NCI-H2227 treated with DMSO at 0.1 percent for 48 hours (cell line): ENCODE measurements around the gene MAP3K4.
A peak's percentile ranks its signal among the peaks of the same experiment; 100 is the strongest.

Experiments
- DNase-seq: peaks from one replicate; lab custom pipeline; 2025; lab: John Stamatoyannopoulos, UW

The MAP3K4 gene

GRCh38 chr6:161000632-161001031 lies 9.1 kb downstream of the MAP3K4 start:
- no peak for DNase-seq

DNA sequence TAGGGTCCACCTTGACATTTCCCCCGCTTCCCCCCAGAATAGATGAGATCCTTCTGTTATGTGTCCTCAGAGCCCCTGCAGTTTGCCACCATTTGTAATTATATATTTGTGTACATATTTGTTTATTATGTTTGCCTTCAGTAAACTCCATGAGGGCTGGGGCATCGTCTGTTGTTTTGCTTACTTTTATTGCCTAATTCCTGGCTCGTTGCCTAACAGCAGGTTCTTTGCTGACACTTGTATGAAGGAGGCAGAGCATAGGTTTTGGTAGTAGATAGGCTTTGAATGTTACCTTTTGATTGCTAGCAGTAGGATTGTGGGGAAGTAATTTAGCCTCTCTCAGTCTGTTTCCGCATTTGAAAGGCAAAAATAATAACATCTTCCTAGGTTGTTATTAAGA lies 9.9 kb downstream of the MAP3K4 start:
- peak; percentile 9 for DNase-seq

DNA sequence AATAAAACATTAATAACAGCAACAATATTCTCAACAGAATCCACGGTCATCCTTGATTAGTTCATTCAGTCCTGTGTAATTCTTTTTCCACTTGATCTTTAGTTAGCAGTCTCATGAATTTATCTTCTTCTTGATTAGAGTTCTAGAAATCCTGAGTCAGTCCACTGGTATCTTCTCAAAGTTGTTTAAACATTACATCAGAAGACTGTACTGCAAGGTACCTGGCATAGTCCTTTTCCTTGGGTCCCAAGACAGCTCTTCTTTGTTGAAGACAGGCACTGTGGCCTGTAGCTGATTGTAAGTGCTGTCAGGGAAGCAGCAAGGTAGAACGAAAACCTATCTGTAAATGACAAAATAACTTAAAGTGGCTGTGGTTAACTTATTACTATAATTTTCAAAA lies 11.8 kb downstream of the MAP3K4 start:
- no peak for DNase-seq

- DNase-seq, result no peak
Observed at GRCh38 chr6:161008245-161008644, 16.7 kb downstream of the MAP3K4 start.

DNA sequence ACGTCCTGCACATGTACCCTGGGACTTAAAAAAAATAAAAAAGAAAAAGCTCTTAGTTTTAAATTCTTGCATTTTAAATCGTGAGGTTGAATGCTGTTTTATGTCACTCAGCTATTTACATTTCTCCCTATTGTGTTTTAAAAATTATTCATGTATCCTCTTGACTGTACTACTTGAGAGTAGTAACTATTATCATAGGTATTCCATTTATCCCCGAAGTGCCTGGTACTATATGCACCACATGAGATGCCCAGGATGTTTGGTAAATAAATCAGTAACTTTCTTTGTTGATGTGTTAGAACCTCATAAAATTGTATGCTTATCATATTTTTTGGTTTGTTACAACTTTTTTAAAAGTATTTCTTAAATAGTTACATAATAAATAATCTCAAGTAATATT lies 18.4 kb downstream of the MAP3K4 start:
- DNase-seq, result no peak

DNA sequence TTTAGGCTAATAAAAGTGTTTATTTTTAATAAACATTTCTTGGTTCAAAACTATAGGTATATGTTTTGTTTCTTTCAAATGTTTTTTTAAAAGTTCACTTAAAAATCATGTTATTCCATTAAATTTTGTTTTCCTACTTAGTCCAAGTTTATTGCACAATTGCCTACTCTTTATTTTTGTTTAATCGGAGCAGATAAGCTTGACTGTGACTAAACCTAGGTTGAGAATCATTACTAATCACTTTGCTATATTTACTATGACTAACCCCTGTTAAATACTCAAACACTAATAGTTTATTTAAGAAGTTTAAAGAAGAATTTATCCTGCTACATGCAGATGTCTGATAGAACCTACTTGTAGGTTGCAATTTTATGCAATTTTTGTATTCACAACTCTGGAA lies 18.8 kb downstream of the MAP3K4 start:
- no peak for DNase-seq

DNA sequence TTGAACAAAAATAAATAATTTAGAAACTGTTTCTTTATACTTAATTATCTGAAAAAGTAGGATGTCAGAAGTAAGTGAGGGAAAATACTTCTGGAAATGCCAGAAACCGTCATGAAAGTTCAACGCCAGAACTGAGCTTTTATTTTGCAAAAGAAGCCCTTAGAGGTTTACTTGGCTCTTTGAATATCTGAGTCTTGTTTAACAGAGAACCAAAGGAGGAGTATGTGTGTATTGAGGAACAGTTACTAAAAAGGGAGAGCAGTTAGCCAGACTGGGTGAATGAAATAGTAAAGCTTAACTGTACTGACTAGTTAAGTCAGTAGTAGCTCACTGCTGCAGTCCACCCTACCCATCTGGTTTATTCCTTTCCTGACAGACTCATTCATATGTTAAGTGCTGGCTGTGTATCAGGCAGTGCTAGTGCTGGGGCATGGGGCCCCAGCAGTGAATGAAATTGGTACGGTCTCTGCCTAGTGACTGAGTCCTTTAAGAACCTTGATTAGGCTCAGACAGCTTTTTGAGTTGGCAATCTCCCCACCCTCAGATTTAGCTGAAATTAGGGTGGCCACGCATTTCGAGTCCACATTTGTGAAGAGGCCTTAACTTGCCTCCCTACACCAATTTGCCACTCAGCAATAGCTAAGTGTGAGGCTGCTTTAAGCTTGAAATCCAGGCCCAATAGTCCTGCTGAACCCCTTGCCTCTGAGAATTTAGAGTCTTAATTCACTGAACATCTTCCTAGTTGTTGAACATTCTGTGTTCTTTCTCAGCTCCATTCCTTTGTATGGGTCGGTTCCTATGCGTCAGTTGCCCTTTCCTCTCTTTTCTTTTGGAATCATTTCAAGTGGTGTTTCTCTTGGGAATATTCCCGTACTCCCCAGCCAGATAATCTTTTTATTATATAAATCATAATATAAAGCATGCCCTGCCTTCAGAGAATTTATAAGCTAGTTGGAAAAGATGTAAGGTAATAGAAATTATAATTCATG lies 20.2 kb downstream of the MAP3K4 start:
- DNase-seq, result no peak

- DNase-seq, result no peak
Observed at GRCh38 chr6:161013695-161014094, 22.1 kb downstream of the MAP3K4 start.

DNA sequence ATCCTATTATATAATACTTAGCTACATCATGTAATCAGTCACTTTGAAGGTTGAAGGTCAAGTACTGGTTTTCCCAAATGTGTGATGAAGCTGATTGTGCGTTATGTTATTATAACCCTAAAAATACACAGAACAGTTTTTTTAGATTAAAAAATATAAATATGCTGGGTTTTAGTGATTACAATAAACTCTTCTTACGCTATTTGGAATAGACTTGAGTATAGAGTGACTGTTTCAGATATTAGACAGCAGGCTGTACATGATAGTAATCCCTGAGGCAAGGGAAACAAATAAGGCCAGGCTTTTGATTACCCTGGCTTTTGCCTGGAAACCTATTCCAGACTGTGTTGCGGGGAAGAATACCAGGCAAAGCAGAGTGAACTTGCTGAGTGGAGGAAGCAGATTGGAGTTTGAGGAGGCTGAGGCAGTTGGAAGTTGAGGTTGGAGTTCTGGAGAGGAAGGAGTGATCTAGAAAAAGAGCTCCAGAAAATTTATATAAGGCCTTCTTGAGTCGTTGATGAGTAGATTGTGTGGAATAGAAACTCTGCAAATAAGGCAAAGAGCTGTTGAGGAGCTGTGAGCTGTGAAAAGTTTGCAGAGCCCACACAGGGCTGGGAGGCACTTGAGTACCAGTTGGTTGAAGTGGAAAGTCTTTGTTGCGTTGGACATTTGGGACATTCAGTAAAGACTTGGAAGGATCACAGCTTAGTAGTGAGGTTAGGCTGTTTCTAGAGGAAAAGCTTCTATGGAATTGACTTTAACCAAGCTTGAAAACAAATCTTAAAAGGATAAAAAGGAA lies 26.4 kb downstream of the MAP3K4 start:
- DNase-seq, result no peak

DNA sequence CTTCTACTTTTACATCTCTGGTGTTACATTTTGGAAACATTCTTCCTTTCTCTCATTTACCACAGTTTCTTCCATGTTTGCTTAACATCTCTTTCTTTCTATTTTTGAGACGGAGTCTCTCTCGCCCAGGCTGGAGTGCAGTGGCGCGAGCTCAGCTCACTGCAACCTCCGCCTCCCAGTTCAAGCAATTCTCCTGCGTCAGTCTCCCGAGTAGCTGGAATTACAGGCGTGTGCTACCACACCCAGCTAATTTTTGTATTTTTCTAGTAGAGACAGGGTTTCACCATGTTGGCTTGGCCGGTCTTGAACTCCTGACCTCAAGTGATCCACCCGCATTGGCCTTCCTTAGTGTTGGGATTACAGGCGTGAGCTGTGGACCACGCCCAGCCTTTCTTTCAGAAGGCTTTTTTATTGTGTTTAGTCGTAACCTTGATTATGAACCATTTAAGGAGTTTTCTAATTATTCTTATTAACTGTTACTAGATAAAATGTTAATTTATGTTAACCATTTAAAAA lies 27.8 kb downstream of the MAP3K4 start:
- no peak for DNase-seq

DNA sequence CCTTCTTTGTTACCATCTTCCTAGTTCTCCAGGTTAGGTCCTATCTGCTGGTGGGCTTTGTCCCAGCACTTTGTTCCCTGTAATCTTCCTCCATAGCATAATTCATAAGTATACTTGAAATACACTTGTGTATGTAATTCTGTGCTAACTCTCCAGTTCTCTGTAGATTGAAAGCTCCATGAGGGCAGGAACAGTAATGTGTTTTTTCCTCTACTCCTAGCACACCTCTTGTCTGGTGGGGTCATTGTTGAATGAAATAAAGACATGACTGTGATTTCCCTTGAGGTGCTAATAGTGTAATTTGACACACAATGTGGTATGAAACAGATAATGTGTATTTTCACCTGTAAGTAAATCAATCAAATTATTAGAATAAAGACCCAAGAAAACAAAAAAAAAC lies 30.0 kb downstream of the MAP3K4 start:
- DNase-seq, result no peak

GRCh38 chr6:161021998-161022743 lies 30.6 kb downstream of the MAP3K4 start:
- no peak for DNase-seq

- DNase-seq, result no peak
Observed at GRCh38 chr6:161023316-161023715, 31.7 kb downstream of the MAP3K4 start.

- no peak for DNase-seq
Observed at GRCh38 chr6:161024364-161024920, 32.9 kb downstream of the MAP3K4 start.

- no peak for DNase-seq
Observed at GRCh38 chr6:161027385-161027784, 35.8 kb downstream of the MAP3K4 start.

DNA sequence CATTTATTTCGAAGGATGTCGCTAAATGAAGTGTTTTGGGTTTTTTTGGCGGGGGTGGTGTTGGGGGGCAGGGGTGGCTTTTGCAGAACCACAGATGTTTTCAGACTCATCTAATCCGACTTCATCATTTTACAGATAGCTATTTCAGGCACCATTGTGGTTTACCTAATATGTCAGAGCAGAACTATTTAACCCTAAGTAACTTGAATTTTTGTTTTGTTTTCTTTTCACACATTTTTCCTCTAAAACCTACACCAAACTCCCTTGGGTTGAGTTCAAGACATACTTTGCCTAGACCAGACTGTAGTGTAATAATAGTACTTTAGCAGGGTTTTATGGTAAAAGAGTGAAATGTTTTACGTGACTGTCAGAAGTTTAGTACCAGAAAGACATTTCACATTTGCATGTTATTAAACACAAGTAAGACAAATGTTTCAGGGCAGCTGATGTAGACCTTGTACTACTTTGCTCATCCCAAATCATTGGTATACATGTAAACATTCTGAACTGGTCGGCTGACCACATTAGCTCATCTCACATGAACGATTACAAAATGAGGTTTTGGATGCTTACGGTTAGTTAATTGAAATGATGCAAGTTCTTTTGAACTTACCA lies 37.7 kb downstream of the MAP3K4 start:
- DNase-seq, result no peak

GRCh38 chr6:161031721-161032495 lies 40.3 kb downstream of the MAP3K4 start:
- no peak for DNase-seq

DNA sequence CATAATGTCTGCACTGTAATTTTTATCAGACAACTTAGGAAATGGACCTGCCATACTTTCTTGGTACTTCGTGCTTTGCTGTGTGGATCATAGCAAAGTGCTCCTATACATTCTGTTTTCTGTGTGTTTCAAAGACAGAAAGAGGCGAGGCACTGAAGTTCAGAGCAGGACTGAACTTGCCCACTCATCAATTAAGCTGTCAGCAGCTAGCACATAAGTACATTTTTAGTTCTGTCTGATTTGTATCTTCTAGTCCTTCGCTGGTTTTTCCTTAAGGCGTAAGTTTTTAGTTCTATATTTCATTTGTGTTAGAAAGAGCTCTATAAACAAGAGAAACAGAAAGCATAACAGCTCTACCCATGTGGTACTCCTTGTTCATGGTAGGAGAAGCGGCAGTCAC lies 42.1 kb downstream of the MAP3K4 start:
- no peak for DNase-seq

- no peak for DNase-seq
Observed at GRCh38 chr6:161035182-161035980, 43.8 kb downstream of the MAP3K4 start.

DNA sequence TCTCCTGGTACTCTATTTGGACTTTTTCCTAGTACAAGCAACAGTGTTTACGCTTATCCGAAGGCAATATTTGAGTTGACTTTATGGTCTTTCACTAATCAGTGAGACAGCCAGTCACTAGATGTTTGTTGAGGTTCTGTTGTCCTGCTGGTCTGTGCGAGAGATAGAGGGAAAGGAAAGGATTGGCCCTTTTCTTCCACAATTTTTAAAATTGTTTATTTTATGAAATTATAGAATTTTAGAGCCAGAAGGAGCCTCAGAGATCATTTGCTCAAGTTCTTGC lies 44.4 kb downstream of the MAP3K4 start:
- DNase-seq, result no peak
